NCI-H460 (cell line): ENCODE data around the gene CCDC57. TPM values are rescaled to one million over a fixed set of nuclear protein-coding genes. Genes with fewer than 3 reads are reported as not detected.
"Not testable (repeated sequence)": the region's sequence is repeated elsewhere in the genome, so short reads cannot be mapped to it uniquely, and the experiment has no call there.

ENCODE experiments used
- DNase-seq: peaks from one replicate; pipeline ENCODE4 v3.0.0-alpha.2; 2016; ENCODE audit warnings: low read depth; ENCODE audit errors: extremely low read depth
- total RNA-seq: library from RNA; depleted of rRNA; stranded (reverse); fragments of >200 nt; shearing (Covaris generic); gene quantifications from 2 replicates; pipeline ENCODE4 v1.2.3, GENCODE V29; 2014

The CCDC57 gene
- total RNA-seq, 1 experiment from 2014 or later, result 21.3 TPM

DNA sequence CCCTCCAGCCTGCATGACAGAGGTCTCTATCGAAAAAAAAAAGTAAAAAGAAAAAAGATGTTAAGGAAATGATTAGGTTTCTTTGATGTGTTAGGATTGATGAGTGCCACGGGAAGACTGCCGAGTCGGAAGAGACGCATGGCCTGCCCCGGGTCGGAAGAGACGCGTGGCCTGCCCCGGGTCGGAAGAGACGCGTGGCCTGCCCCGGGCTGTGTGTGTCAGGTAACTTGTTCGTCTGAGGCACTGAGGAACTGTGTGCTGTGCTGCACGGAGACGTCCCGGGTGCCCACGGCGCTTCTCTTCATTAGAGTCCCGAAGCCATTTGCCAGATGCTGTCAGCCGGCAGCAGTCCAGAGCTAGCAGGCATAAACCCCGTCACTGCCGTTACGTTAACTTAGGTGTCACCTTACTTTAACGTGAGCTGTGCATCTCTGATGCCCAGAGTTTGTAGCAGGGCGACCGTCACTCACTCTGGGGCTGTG lies 74.1 kb downstream of the CCDC57 start:
- no peak for DNase-seq

DNA sequence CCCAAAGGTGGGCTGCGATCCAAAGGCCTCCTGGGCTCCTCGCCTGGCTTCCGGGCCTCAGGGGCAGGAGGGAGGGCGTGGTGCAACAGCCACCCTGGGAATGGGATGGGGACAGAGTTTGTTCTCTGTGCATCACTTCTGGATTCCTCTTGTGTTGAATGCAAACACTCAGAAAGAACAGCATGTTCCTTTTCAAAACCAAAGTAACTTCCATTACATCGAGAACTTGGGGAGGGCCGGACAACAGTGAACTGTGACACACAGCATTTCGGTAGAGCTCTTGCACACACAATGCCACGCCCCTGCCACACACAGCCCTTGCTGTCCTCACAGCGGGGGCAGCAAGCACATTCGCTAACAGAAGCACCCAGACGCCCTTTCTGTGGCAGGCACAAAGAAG lies 78.5 kb downstream of the CCDC57 start:
- DNase-seq, result no peak

DNA sequence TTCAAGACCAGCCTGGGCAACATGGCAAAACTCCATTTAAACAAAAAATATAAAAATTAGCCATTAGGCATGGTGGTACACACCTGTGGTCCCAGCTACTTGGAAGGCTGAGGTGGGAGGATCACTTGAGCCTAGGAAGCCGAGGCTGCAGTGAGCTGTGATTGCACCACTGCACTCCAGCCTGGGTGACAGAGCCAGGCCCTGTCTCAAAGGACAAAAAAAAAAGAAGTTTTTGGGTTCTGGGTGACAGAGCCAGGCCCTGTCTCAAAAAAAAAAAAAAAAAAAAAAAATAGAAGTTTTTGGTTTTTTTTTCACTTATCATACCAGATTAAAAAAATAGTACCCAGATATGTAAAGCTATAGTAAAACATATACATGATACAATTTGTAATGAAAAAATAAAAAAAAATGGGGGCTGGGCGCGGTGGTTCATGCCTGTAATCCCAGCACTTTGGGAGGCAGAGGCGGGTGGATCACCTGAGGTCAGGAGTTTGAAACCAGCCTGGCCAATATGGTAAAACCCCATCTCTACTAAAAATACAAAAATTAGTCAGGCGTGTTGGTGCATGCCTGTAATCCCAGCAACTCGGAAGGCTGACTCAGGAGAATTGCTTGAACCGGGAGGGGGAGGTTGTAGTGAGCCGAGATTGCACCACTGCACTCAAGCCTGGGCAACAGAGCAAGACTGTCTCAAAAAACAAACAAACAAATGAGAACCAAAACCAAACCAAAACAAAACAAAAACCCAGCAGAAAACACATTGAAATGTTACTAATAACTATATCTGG lies 79.3 kb downstream of the CCDC57 start:
- not testable (repeated sequence) for DNase-seq

DNA sequence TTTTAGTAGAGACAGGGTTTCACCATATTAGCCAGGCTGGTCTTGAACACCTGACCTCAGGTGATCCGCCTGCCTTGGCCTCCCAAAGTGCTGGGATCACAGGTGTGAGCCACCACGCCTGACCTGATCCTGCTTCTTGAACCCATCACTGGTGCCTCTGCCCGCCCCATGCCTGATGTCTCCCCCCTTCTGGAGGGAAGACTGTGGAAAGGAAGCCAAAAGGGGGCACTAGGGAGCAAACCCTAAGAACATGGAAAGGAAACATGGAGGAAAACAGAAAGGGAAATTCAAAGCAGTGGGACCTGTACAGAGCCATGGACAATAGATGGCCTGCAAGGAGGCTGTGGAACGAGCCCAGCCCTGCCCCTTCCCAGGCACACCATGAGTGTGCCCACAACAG lies 83.5 kb downstream of the CCDC57 start:
- no peak for DNase-seq

DNA sequence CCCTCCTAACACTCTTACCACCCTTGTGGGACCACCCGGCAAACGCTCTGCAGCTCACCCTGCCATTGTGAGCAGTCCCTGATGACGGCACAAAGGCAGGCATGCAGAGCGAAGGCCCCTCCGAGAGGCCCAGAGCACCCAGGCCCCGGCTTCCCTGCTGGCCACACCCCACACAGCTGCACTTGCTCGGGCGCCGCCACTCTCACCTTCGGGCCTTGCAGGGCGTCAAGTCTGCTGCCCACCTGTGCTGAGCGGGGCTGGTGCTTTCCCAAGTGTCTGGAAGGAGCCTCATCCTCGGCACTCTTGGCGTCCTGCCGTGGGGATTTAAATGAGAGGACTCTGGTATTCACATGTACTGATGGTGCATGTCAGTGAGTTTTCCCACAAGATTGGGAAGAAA lies 84.4 kb downstream of the CCDC57 start:
- DNase-seq, result no peak

DNA sequence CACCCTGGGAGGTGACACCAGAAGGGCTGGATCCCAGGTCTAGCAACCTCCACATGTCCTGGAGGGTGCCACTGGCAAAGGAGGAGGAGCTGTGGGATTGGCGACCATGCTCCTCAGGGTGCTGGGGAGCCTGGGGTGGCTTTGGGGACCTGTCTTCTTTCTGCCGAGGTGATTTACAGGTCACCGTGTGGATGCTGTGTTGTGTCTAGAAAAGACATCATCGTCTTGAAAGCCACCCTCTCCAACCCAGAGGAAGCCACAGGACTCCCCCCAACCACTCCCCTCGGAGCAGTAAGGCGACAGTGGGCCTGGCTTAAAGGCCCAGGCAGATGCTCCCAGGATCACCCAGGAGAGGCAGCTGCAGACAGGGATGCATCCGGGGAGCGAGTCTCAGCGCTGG lies 84.9 kb downstream of the CCDC57 start:
- no peak for DNase-seq

DNA sequence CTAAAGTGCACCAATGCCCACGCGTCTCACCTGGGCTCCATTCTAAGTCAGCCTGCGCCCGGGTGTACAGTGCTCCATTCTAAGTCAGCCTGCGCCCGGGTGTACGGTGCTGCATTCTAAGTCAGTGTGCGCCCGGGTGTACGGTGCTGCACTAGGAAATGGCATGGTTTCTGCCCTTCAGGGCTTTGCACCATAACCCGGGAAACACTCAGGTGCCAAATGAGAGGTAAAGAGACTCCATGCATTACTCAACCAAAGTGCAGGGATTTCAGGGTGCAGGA lies 85.4 kb downstream of the CCDC57 start:
- DNase-seq, result no peak

DNA sequence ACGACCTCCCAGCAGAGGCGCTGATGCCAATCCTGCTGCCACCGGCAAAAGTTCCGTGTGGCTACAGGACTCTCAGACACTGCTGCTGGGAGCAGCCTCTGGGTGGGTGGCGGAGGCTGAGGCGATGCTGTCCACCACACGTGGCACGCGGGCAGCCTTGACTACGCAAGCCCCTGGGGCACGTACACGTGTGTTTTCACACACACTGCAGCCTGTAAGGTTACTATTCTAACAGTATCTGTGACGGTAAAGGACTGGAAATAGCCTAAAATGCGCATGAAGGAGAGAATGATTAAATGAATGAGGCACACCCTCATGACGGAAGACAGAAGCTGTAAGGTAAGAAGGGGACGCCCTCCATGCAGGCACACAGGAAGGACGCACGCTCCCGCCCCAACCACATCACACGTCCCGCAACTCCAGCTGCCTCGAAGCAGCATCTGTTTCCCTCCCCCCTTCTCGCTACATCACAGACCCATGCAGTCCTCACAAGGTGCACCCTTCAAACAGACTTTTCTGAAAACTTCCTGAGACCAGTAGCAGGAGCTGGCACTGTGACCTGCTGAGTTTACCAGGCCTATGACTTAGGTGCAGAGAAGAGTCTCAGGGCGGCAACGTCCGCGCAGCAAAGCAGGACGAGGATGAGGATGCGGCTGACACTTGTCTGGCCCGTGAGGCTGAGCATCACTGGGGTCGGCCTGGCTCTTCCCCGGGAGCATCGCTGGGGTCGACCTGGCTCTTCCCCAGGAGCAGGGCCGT lies 85.9 kb downstream of the CCDC57 start:
- no peak for DNase-seq

DNA sequence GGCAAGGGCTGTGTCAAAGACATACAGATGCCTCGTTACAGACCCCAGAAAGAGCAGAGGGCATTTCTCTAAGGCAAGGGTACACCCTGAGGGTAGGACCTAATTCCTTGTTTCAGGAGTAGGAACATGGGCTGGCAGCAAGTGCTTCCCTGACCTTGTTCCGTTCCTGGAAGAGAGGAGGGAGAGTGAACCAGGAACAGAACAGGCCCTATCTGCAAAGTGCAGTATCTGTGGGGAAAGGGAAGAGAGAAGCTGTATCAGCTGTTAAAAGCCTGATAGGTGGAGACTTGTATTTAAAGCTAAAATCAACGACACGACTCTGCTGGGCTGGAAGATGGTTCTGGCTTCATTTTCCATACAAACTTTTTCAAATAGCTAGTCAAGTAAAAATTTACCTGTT lies 88.5 kb downstream of the CCDC57 start:
- no peak for DNase-seq

DNA sequence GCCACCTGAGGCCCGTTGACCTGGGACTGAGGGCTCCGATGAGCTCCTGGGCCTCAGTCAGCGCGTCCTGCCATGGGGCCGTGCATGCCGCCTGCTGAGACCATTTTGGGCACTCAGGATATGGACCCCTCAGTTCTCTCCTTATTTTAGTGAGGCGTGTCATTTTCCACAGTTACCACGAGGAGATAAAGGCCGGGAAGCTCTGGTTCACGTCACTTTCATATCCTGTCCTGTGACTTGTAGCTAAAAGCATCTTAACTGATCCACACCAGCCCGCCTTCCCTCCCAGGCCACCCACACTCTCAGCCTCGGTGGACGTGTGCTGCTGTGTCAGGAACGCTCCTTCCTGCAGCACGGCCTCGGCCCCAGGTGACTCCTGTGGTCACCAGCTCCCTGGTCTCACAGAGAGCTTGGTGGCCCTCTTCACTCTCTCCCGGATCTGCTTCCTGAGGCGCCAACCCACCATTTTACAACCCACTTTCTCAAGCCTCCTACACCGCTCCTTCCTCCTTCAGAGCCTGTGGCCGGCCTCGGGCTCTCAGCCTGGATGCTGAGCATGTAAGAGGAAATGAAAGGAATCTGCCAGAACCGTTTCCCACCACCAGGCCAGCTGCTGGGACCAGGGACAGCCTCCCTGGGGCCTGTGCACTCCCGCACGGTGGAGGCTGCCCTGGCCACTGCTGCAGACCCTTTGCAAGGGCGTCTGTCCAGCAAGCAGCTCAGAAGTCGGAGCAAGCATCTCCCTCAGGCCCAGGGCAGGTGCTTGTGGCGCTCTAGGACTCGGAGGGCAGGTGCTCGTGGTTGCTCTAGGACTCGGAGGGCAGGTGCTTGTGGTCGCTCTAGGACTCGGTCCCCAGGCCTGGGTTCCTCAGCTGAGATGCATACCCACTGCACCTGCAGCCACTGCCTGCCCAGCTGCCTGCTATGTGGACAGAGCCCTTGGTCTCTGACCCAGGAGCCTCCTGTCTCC lies 90.7 kb downstream of the CCDC57 start:
- no peak for DNase-seq

DNA sequence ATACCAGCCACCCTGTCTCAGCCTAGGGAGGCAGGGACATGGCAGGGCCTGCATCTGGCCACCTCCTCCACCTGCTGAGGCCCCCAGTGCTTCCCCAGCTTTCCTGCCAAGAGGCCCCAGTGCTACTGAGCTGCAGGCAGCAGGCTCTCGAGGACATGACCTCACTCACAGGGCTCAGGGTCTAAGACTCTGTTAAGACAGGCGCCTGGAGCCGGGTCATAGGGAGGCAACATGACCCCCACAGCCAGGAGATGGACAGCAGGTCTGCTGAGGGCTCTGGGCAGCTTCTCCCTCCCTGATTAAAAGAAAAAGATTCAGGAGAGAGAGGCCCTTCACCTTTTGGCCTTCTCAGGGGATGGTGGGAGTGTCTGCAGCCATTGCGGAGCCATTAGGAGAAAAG lies 91.4 kb downstream of the CCDC57 start:
- no peak for DNase-seq

DNA sequence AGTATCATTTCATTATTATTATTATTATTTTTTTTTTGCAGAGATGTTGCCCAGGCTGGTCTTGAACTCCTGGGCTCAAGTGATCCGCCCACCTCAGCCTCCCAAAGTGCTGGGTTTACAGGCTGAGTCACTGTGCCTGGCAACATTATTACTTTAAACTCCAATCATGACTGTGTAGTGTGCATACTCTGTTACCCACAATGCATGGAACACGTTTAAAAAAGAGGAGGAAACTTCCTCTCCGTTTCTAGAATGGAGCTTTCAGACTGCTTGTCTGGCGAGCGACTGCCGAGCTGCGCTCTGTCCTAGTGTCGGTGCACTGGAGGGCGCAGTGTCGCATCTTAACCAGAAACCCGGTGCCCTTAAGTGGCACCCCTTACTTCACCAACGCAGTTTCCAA lies 92.5 kb downstream of the CCDC57 start:
- DNase-seq, result no peak

DNA sequence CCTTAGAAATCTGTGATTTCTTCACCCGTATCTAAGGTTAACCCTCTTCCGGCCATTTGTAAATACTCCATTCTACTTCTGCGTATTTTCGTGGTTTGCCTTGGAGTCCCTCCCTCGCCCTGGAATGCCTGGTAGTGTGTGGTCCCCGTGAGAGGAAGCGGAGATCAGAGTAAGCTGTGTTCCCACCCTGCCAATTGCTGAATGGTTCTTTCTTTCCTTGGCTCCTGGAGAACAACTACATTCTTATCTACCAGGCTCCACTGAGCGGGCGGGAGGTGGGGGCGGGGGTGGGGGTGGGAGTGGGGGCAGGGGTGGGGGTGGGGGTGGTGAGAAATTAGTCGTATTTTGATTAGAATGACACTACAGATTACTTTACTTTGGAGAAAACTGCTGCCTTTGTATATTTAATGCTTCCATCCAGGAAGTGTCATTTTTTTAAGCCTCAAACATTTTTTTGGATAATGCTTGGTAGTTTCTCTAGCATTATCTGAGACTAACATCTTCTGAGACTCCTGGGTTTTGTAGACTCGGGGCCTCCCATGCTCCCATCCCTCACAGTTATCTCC lies 93.7 kb downstream of the CCDC57 start:
- DNase-seq, result no peak

DNA sequence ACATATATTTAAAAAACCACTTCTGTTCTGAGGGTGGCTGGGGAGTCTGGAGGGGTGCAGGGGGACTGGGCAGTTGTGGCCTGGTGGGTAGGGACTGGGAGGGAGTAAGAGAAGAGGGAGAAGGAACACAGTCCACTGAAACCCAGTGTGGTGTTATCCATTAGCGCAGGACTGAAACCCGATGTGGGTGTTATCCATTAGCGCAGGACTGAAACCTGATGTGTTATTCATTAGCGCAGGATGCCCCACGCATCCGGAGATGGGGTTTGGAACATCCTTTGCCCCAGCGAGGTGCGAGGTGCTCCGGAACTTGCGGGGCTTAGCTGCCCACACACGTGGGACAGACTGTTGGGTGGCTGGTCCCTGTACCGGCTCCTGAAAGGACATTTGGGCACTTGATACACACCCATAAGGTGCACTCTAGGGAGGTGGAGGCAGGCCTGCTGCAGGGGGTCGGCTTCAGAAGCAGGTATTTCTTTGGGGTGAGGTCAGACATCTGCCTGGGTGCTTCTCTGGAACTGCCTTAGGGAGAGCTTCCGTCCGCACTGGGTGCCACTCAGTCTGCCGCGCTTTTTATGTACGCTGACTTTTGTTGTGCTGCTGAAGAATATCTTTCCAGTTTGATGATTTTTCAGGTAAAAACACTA lies 94.4 kb downstream of the CCDC57 start:
- DNase-seq, result no peak

DNA sequence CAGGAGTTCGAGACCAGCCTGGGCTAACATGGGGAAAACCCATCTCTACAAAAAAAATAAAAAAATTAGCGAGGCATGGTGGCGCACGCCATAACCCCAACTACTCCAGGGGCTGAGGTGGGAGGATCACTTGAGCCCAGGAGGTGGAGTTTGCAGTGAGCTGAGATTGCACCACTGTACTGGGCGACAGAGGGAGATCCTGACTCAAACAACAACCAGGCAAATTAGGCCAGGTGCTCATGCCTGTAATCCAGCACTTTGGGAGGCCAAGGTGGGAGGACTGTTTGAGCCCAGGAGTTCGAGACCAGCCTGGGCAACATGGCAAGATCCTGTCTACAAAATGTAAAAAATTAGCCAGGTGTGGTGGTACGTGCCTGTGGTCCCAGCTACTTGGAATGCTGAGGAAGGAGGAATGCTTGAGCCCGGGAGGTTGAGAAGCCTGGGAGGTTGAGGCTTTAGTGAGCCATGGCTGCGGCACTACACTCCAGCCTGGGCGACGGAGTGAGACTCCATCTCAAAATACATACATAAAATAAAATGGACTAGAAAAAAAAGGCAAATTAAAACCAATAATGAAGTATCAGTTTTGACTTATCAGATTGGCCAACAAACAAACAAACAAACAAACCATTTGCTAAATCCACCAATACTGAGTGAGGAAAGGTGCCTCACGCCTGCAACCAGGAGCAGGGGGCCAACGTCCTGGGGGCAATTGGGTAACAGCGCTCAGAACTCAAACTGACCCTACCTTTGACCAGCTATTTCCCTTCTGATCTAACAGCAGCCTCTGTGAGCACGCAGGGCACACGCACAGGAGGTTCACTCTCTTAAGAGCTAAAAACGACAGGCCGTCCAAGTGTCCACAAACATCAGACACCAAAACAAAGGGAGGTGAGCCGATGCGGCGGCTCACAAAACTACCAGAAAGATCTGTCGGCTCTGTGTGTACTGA lies 95.2 kb downstream of the CCDC57 start:
- no peak for DNase-seq

DNA sequence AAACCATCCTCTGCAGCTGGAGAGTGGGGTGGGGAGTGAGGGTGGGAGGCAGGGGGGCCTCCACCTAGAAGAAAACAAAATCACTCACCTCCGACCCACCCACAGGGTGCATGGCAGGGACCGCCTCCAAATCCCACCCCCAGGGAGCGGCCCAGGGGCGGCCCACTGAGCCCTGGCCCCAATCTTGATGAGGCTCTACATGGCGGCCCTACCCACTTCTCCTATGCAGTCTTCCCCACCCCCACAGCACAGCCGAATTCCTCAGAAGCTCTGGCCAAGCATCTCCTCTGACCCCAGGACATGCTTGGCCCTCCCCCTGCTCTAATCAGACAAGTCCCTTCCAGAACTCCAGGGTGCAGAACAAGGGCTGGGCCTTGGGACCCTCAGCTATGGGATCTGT lies 96.4 kb downstream of the CCDC57 start:
- no peak for DNase-seq

DNA sequence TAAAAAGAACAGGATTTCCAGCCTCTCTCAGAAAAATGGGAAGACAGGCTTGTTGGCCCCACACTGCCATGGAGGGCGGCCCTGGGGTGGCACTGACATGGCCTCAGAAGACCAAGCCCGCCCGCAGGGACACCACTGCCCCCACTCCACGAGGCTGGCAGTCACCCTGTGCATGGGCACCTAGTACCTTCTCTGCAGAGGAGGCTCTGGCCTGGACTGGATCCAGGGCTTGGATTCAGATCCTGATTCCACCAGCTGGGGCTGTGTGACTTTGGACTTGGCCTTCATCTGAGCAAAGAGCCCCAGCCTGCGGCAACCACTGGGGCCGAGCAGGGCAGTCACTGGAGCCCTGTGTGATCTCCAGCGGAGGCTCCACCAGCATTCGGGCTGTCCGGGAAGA lies 97.8 kb downstream of the CCDC57 start:
- DNase-seq, result no peak

DNA sequence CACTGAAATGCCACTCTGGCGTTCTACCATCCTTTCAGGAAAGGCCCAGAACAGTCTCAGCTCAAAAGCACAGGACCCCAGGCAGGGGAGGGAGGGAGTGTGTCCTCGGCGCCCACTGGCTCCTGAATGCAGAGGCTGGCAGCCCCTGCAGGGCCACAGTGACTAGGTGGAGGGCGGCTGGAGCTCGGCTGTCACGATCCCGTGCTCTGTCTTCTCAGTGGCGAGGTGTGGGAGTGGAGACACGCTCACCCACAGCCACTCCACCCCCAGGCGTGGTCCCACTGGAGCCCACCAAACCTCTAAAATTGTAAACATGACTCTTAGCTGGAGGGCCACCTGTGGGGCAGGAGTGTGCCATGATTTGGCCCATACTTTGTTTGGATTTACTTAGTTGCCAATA lies 98.2 kb downstream of the CCDC57 start:
- no peak for DNase-seq

DNA sequence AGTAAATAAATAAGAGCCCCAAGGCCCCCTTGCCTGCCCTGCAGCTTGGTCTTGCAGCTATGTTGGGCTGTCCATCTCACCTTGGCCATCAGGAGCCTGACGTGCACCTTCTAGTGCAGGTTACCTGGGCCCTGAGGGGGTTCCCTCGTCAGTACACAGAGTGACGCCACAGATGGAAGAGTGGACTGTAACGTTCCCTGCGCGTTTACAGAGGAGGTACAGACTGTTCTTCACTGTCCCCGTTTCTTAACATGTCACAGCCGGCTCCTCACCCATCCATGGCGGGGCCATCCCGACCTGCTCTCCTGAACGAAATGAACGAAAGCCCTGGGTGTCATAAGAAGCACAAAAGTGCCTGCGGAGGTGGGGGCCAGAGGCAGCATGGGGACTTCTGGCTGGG lies 98.7 kb downstream of the CCDC57 start:
- DNase-seq, result no peak
